CD4-positive, CD25-positive, alpha-beta regulatory T cell (primary cell): ENCODE data around the gene VWA5B1. TPM values are rescaled to one million over a fixed set of nuclear protein-coding genes. Genes with fewer than 3 reads are reported as not detected.

Source experiments
- ATAC-seq, 2 donors: fragments of 150-1000 bp; cut with Tn5 transposase; one replicate each; pipeline ENCODE4 v1.10.0; 2021; ENCODE audit warnings: low read depth in 2 of 2, moderate number of reproducible peaks in 2 of 2, moderate library complexity in 1 of 2
- DNase-seq, 3 donors: peaks; one replicate each; pipeline versions ENCODE4 v3.0.0 to v3.0.0-alpha.2; 2012 to 2022; ENCODE audit warnings: mixed read lengths in 1 of 3
- H3K27ac ChIP-seq: one replicate; pipeline ENCODE4 v1.7.0; 2013; ENCODE audit warnings: mild to moderate bottlenecking, low read length; ENCODE audit not compliant: insufficient read depth, poor library complexity, severe bottlenecking
- H3K27me3 ChIP-seq: one replicate; pipeline ENCODE4 v1.7.0; 2013; ENCODE audit warnings: low read length; ENCODE audit not compliant: control insufficient read depth, insufficient read depth
- H3K36me3 ChIP-seq: one replicate; pipeline ENCODE4 v1.7.0; 2013; ENCODE audit warnings: mild to moderate bottlenecking, low read length, moderate library complexity; ENCODE audit not compliant: control insufficient read depth, insufficient read depth
- H3K4me1 ChIP-seq: 2 replicates; pipeline ENCODE4 v1.7.0; 2013; ENCODE audit warnings: mild to moderate bottlenecking, low read length; ENCODE audit not compliant: insufficient read depth, control insufficient read depth, poor library complexity, severe bottlenecking
- H3K4me3 ChIP-seq: one replicate; pipeline ENCODE4 v1.7.0; 2013; ENCODE audit warnings: low read depth, mild to moderate bottlenecking, low read length, moderate library complexity
- H3K9me3 ChIP-seq, 2 experiments: 1 replicate in 1 of 2; 2 replicates in 1 of 2; pipeline ENCODE4 v1.7.0; 2013; ENCODE audit warnings: low read length in 2 of 2, mild to moderate bottlenecking in 1 of 2, moderate library complexity in 1 of 2; ENCODE audit not compliant: control insufficient read depth in 2 of 2
- H3K27ac Mint-ChIP-seq, 3 donors: one replicate each; pipeline ENCODE4 v1.8.0; 2020 to 2022; ENCODE audit warnings: mild to moderate bottlenecking in 3 of 3, mixed read lengths in 3 of 3, moderate library complexity in 2 of 3
- H3K27me3 Mint-ChIP-seq: one replicate; pipeline ENCODE4 v1.8.0; 2022; ENCODE audit warnings: mild to moderate bottlenecking, mixed read lengths
- H3K36me3 Mint-ChIP-seq: one replicate; pipeline ENCODE4 v1.8.0; 2020; ENCODE audit warnings: mixed read lengths
- H3K4me1 Mint-ChIP-seq, 4 donors: one replicate each; pipeline ENCODE4 v1.8.0; 2020 to 2022; ENCODE audit warnings: mixed read lengths in 4 of 4, mild to moderate bottlenecking in 1 of 4
- H3K4me3 Mint-ChIP-seq, 4 donors: one replicate each; pipeline ENCODE4 v1.8.0; 2020 to 2022; ENCODE audit warnings: mild to moderate bottlenecking in 4 of 4, mixed read lengths in 4 of 4, moderate library complexity in 3 of 4
- H3K9me3 Mint-ChIP-seq, 7 donors: one replicate each; pipeline ENCODE4 v1.8.0; 2020 to 2022; ENCODE audit warnings: mixed read lengths in 7 of 7, mild to moderate bottlenecking in 3 of 7, moderate library complexity in 2 of 7
- polyA plus RNA-seq, 4 donors: library from polyadenylated mRNA; unstranded; fragments of 300-500 nt; fragmentation: Illumina TruSeq; gene quantifications; one replicate each; pipeline ENCODE4 v1.2.3, GENCODE V29; 2021
- total RNA-seq: library from RNA; stranded (reverse); gene quantifications from one replicate; pipeline ENCODE4 v1.2.3, GENCODE V29; 2022

Gene VWA5B1
- total and polyA plus RNA-seq, 5 donors from 2014 or later: 0.08 TPM; not detected in 4

GRCh38 chr1:20381045-20381641 lies 90.5 kb downstream of the VWA5B1 start:
- no peaks in the 10 kb centered on the region for H3K9me3 ChIP-seq
- no peak overlapping the region for H3K27ac ChIP-seq
- Mint-ChIP-seq H3K9me3 (peaks cover 0 to 5% (median 0%) of the 10 kb centered on the region in 7 donors), H3K4me1 (no peaks in the 10 kb centered on the region), H3K27ac (no peak overlapping the region), H3K36me3 (no peaks in the 10 kb centered on the region), H3K27me3 (peaks cover 25% of the 10 kb centered on the region), H3K4me3 (no peak overlapping the region)
- H3K27me3 ChIP-seq: peaks cover 11% of the 10 kb centered on the region
- no peak for ATAC-seq
- DNase-seq: no peak
- H3K4me3 ChIP-seq: no peak overlapping the region
- no peaks in the 10 kb centered on the region for H3K4me1 ChIP-seq
- H3K36me3 ChIP-seq: no peaks in the 10 kb centered on the region

- Histone ChIP-seq H3K9me3 (no peaks in the 10 kb centered on the region), H3K27me3 (peaks cover 14% of the 10 kb centered on the region), H3K4me3 (no peak overlapping the region), H3K36me3 (no peaks in the 10 kb centered on the region), H3K27ac (no peak overlapping the region), H3K4me1 (no peaks in the 10 kb centered on the region)
- Mint-ChIP-seq H3K36me3 (no peaks in the 10 kb centered on the region), H3K4me1 (no peaks in the 10 kb centered on the region), H3K27me3 (peaks cover 25% of the 10 kb centered on the region), H3K4me3 (no peak overlapping the region), H3K9me3 (peaks cover 0 to 5% (median 0%) of the 10 kb centered on the region in 7 donors), H3K27ac (no peak overlapping the region)
- DNase-seq: no peak
- ATAC-seq: no peak
Observed at GRCh38 chr1:20381961-20382360, 91.3 kb downstream of the VWA5B1 start.

GRCh38 chr1:20382711-20383110 lies 92.0 kb downstream of the VWA5B1 start:
- Mint-ChIP-seq H3K4me3 (no peak overlapping the region), H3K9me3 (peaks cover 0 to 5% (median 0%) of the 10 kb centered on the region in 7 donors), H3K27me3 (peaks cover 25% of the 10 kb centered on the region), H3K4me1 (no peaks in the 10 kb centered on the region), H3K36me3 (no peaks in the 10 kb centered on the region), H3K27ac (no peak overlapping the region)
- peaks cover 14% of the 10 kb centered on the region for H3K27me3 ChIP-seq
- no peaks in the 10 kb centered on the region for H3K4me1 ChIP-seq
- ATAC-seq: no peak
- H3K36me3 ChIP-seq: no peaks in the 10 kb centered on the region
- no peaks in the 10 kb centered on the region for H3K9me3 ChIP-seq
- no peak for DNase-seq
- no peak overlapping the region for H3K4me3 ChIP-seq
- no peak overlapping the region for H3K27ac ChIP-seq

GRCh38 chr1:20383631-20384030 lies 93.0 kb downstream of the VWA5B1 start:
- ATAC-seq (no peak), DNase-seq (no peak)
- H3K4me1 ChIP-seq: no peaks in the 10 kb centered on the region
- no peak overlapping the region for H3K27ac ChIP-seq
- peaks cover 14% of the 10 kb centered on the region for H3K27me3 ChIP-seq
- H3K4me3 Mint-ChIP-seq: no peak overlapping the region
- H3K4me3 ChIP-seq: no peak overlapping the region
- H3K36me3 ChIP-seq: no peaks in the 10 kb centered on the region
- no peaks in the 10 kb centered on the region for H3K4me1 Mint-ChIP-seq
- no peaks in the 10 kb centered on the region for H3K36me3 Mint-ChIP-seq
- H3K27me3 Mint-ChIP-seq: peaks cover 24% of the 10 kb centered on the region
- peaks cover 0 to 5% (median 0%) of the 10 kb centered on the region in 7 donors for H3K9me3 Mint-ChIP-seq
- no peak overlapping the region for H3K27ac Mint-ChIP-seq
- no peaks in the 10 kb centered on the region for H3K9me3 ChIP-seq

GRCh38 chr1:20385630-20386029 lies 95.0 kb downstream of the VWA5B1 start:
- peaks cover 14% of the 10 kb centered on the region for H3K27me3 ChIP-seq
- peaks cover 29% of the 10 kb centered on the region for H3K27me3 Mint-ChIP-seq
- no peak for ATAC-seq

GRCh38 chr1:20386323-20387081 lies 95.8 kb downstream of the VWA5B1 start:
- no peak overlapping the region for H3K4me3 ChIP-seq
- Mint-ChIP-seq H3K27me3 (peaks cover 35% of the 10 kb centered on the region), H3K9me3 (peaks cover 0 to 5% (median 0%) of the 10 kb centered on the region in 7 donors), H3K4me1 (no peaks in the 10 kb centered on the region), H3K4me3 (no peak overlapping the region), H3K27ac (no peak overlapping the region), H3K36me3 (no peaks in the 10 kb centered on the region)
- no peak for ATAC-seq
- H3K36me3 ChIP-seq: no peaks in the 10 kb centered on the region
- no peak for DNase-seq
- no peaks in the 10 kb centered on the region for H3K9me3 ChIP-seq
- peaks cover 18% of the 10 kb centered on the region for H3K27me3 ChIP-seq
- no peaks in the 10 kb centered on the region for H3K4me1 ChIP-seq
- no peak overlapping the region for H3K27ac ChIP-seq

More at GRCh38 chr1:20385630-20386029, 95.0 kb downstream of the VWA5B1 start:
- DNase-seq: no peak
- Mint-ChIP-seq H3K36me3 (no peaks in the 10 kb centered on the region), H3K4me1 (no peaks in the 10 kb centered on the region), H3K9me3 (peaks cover 0 to 5% (median 0%) of the 10 kb centered on the region in 7 donors), H3K27ac (no peak overlapping the region), H3K4me3 (no peak overlapping the region)
- Histone ChIP-seq H3K36me3 (no peaks in the 10 kb centered on the region), H3K27ac (no peak overlapping the region), H3K9me3 (no peaks in the 10 kb centered on the region), H3K4me3 (no peak overlapping the region), H3K4me1 (no peaks in the 10 kb centered on the region)

GRCh38 chr1:20389571-20389970 lies 98.9 kb downstream of the VWA5B1 start:
- Mint-ChIP-seq H3K4me1 (no peaks in the 10 kb centered on the region), H3K9me3 (peaks cover 0 to 11% (median 2%) of the 10 kb centered on the region in 7 donors), H3K4me3 (no peak overlapping the region), H3K27me3 (peaks cover 32% of the 10 kb centered on the region), H3K36me3 (no peaks in the 10 kb centered on the region), H3K27ac (no peak overlapping the region)
- DNase-seq (no peak), ATAC-seq (no peak)
- Histone ChIP-seq H3K9me3 (no peaks in the 10 kb centered on the region), H3K36me3 (no peaks in the 10 kb centered on the region), H3K4me1 (no peaks in the 10 kb centered on the region), H3K27ac (no peak overlapping the region), H3K27me3 (peaks cover 17% of the 10 kb centered on the region), H3K4me3 (no peak overlapping the region)
